KOPT-K1 (cell line): ENCODE data around the gene RAB8A.
A peak's percentile ranks its signal among the peaks of the same experiment; 100 is the strongest.
"Not testable (repeated sequence)": the region's sequence is repeated elsewhere in the genome, so short reads cannot be mapped to it uniquely, and the experiment has no call there.

Experiments
- H3K27ac ChIP-seq: fragments of 200-600 bp; sonication (generic); 2 replicates; pipeline ENCODE4 v1.5.1; 2016; ENCODE audit warnings: antibody characterized with exemption, mild to moderate bottlenecking, low read depth, low read length; ENCODE audit not compliant: poor library complexity, severe bottlenecking
- H3K36me3 ChIP-seq: fragments of 200-600 bp; sonication (generic); 2 replicates; pipeline ENCODE4 v1.5.1; 2017; ENCODE audit warnings: antibody characterized with exemption, mild to moderate bottlenecking, low read length, moderate library complexity; ENCODE audit not compliant: insufficient read depth
- H3K9me3 ChIP-seq: fragments of 200-600 bp; sonication (generic); 2 replicates; pipeline ENCODE4 v1.5.1; 2017; ENCODE audit warnings: antibody characterized with exemption, low read length, mild to moderate bottlenecking; ENCODE audit not compliant: insufficient read depth, poor library complexity, severe bottlenecking

RAB8A gene

DNA sequence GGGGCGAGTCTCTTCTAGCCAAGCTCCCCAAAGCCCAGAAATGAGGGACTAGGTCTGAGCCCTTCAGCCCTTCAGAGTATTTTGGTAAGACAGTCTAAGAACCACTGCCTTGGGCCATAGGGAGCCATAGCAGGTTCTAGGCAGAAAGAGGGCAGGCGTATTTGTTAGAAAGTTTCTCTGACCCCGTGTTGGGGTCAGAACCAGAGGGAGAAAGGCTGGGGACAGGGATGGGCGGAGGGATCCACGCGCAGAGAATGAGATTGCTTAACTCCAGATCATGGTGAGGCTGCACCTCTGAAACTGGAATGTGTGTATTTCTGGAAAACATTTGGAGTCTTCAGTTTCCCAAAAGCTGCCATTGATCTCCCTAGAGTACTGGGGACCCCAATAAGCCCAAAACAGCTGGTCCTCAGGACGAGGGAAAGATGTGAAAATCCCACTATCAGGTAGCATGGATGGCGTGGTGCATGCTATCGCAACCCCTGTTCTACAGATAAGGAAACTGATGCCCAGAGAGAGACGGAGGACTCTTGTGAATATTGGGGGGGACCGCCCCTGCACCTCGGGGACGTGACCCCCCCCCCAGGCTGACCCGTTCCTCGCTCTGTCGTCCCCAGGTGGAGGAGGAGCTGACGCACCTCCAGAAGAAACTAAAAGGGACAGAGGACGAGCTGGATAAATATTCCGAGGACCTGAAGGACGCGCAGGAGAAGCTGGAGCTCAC is 36.1 kb upstream of the RAB8A start:
- H3K9me3 ChIP-seq = no peaks in the 10 kb centered on the region
- peak overlapping the region; percentile 99 for H3K27ac ChIP-seq
- H3K36me3 ChIP-seq = peaks cover 3% of the 10 kb centered on the region; the same call in 1 of the 2 replicates

DNA sequence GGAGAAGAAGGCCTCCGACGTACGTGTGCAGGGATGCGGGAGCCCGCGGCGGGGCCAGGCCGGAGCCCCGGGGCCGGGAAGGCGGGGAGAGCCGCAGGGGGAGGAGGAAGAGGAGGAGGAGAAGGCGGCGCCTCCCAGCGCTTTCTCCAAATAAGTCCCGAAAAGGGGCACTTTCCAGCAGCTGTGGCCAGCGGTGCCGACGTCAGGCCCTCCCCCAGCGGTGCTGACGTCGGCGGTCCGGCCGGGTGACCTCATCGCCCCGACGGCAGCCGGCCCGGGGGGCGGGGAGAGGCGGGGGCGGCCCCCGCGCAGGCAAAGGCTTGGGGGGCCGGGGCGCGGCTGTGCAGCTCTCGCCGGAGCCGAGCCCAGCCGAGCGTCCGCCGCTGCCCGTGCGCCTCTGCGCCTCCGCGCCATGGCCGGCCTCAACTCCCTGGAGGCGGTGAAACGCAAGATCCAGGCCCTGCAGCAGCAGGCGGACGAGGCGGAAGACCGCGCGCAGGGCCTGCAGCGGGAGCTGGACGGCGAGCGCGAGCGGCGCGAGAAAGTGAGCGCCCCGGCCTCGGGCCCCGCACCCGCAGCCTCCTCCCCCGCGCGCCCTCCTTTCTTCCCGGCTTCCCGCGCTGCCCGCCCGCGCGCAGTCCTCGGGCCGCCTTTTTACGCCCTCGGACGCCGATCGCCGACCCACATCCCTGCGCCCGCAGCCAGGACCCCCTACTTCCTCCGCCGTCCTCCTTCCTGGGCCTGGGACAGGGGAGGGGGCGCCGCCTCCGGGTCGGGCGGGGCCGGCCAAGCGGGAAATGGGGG is 35.3 kb upstream of the RAB8A start, which contains the start of gene TPM4:
TPM4 (plus strand) TSS at position 342 of the 804 bp plus-strand sequence; CDS start at position 413, 71 bp downstream.
- H3K9me3 ChIP-seq = no peaks in the 10 kb centered on the region
- H3K27ac ChIP-seq = peak within 1 kb of the TSS; percentile 99
- H3K36me3 ChIP-seq = peaks cover 11% of the 10 kb centered on the region

DNA sequence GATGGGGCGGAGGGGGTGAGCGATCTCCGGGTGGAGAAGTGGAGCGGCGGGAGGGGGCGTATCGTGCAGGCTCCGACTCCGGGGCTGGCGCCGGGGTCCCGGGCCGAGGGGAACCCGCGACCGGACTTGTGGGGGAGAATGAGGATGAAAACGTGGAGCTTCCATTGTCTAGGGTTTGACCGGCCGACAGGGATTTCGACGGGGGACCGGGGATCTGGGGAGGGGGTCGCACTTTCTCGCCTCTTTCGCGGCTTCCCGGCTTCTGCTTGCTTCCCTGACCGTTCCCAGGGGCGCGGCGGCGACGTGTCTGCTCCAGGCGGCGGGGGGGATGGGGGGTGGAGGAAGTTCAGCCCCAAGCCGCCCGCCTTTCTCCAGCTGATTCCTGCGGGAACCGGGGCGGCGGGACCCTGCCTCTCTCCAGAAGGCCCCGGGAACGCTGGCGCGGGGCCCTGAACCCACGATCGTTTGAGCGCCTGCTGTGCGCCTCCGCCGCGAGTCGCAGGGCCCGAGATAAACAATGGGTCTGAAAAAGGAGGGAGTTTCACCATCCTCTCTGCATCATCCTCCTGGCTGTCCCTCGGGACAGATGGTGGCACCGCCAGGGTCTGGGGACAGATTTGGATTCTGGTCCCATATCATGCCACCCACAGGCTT is 34.6 kb upstream of the RAB8A start:
- Histone ChIP-seq H3K9me3 (no peaks in the 10 kb centered on the region), H3K36me3 (peaks cover 18% of the 10 kb centered on the region), H3K27ac (peak overlapping the region; percentile 99)

DNA sequence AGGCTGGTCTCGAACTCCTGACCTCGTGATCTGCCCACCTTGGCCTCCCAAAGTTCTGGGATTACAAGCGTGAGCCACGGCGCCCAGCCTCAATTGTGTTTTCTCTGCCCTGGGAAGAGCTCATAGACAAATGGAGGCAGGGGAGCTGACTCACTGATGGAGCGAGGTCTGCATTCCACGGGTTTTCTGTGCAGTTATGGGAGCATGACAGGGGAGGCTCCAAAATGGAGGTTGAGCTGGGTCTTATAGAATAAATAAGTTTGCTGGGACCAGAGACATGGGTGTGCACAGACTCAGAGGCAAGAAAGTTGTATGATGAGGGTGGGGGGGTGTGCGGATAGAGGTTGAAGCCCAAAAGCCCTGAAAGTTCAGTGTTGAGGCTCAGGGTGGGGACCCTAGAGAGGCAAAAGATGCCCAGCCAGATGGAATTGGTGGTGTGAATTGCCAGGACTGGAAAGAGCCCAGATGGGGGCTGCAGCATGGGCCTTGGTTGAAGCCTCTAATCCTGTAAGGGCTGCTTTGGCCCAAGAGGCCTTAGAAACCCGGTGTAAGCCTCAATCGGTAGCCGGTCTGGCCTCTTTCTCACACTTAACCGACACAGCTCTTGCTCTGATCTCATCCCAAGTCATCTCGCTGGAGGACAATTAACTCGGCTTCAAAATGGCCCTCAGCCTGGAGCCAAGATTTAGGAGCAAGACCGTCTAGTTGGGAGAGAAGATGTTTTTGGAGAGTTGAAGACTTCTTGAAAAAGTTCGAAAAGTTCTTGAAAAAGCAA is 33.5 kb upstream of the RAB8A start:
- peaks cover 29% of the 10 kb centered on the region for H3K36me3 ChIP-seq
- H3K27ac ChIP-seq = peak overlapping the region; percentile 99
- no peaks in the 10 kb centered on the region for H3K9me3 ChIP-seq

DNA sequence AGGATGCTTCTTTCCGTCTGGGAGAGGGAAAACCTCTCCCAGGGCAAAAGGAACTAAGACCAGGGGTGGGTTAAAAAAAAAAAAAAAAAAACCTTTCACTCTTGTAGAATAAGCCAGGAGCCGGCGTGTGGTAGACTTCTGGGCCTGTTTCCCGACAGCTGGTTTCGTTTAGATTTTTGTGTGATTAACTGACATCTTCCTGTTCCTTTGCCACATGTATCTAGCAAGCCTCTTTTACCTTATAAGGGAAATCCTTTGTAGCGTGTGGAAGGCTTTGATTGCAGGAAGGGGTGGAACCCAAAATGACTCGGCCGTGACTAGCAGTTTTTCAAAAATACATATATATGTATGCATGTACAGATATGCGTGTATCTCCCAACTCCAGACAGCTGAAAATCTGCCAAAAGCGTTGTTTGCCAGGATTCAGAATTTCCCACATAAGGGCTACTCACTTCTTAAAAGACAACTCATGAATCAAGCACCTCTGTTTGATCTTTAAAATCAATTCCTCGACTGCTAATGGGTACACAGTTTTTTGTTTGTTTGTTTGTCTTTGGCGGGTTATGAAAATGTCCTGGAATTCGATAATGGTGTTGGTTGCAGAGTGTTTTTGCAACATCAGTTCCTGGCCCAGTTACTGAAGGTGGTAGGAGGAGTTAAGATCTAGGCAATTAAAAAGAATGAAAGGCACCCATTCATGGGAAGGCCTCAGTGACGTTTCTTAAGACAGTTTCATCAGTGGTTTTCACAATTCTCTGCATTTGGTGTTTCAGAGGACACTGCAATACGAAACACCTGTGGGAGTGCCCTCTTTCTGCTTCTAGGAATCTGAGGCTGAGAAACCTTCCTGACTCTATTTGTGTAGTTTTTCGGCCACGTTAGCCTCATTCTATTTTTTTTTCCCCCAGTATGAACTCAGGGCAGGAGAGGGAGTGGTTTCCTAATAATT is 32.7 kb upstream of the RAB8A start:
- Histone ChIP-seq H3K27ac (peak overlapping the region; percentile 99), H3K9me3 (no peaks in the 10 kb centered on the region), H3K36me3 (peaks cover 37% of the 10 kb centered on the region)

DNA sequence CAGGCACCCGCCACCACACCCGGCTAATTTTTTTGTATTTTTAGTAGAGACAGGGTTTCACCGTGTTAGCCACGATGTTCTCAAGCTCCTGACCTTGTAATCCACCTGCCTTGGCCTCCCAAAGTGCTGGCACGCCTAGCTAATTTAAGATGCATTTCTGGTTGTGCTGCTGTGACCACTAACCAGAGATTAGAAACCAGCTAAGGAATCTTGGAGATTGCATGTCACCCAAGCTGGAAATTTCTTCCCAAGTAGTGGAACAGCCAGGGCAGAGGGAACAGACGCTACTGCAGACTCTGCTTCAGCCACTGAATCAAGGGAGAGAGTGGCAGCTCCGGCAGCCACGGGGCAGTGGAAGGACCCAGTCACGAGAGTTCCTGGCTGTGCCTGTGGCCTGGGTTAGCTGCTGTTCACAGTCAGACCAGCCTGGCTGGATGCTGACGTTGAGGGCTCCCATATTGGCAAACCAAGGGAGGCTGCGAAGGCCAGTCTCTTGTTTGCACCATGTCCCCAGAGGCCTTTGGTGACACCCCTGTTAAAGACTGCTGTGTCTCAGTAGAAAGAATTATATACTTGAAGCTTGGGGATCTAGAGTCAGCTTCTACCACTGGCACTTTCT is 27.5 kb upstream of the RAB8A start:
- Histone ChIP-seq H3K9me3 (no peaks in the 10 kb centered on the region), H3K36me3 (peaks cover 88% of the 10 kb centered on the region), H3K27ac (peak overlapping the region; percentile 86)

DNA sequence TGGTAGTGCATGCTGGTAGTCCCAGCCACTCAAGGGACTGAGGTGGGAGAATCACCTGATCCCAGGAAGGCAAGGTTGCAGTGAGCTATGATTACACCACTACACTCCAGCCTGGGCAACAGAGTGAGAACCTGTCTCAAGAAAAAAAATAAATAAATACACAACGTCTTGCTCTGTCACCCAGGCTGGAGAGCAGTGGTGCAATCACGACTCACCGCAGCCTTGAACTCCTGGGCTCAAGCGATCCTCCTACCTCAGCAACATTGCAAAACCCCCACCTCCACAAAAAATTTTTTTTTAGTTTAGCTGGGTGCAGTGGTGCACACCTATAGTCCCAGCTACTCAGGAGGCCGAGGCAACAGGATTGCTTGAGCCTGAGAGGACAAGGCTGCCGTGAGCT is 26.6 kb upstream of the RAB8A start:
- Histone ChIP-seq H3K36me3 (peaks cover 97% of the 10 kb centered on the region), H3K27ac (peak overlapping the region; percentile 86), H3K9me3 (no peaks in the 10 kb centered on the region)

DNA sequence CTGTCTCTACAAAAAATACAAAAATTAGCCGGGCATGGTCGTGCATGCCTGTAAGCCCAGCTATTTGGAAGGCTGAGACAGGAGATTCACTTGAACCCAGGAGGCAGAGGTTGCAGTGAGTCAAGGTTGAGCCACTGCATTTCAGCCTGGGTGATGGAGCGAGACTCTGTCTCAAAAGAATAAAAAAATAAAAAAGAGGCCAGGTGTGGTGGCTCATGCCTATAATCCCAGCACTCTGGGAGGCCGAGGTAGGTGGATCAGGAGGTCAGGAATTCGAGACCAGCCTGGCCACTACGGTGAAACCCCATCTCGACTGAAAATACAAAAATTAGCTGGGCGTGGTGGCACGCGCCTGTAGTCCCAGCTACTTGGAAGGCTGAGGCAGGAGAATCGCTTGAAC is 24.3 kb upstream of the RAB8A start:
- H3K27ac ChIP-seq = peak overlapping the region; percentile 86
- not testable (repeated sequence) for H3K9me3 ChIP-seq
- peaks cover 99% of the 10 kb centered on the region for H3K36me3 ChIP-seq

DNA sequence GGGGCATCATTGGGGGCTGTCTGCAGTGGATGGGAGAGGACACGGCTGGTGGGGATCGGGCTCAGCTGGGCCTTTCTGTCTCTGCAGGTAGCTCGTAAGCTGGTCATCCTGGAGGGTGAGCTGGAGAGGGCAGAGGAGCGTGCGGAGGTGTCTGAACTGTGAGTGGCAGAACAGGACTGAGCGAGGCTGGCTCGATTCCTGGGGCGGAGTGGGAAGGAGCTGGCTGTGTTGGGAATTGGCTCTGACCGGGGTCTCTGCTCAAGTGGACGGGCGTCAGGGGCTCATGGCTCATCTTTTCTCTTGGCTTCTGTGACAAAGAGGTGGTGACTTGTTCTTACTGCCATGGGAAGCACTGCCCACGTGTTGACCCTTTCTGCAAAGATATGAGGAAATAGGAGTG is 23.7 kb upstream of the RAB8A start:
- peak overlapping the region; percentile 86 for H3K27ac ChIP-seq
- peaks cover 99% of the 10 kb centered on the region for H3K36me3 ChIP-seq
- no peaks in the 10 kb centered on the region for H3K9me3 ChIP-seq

DNA sequence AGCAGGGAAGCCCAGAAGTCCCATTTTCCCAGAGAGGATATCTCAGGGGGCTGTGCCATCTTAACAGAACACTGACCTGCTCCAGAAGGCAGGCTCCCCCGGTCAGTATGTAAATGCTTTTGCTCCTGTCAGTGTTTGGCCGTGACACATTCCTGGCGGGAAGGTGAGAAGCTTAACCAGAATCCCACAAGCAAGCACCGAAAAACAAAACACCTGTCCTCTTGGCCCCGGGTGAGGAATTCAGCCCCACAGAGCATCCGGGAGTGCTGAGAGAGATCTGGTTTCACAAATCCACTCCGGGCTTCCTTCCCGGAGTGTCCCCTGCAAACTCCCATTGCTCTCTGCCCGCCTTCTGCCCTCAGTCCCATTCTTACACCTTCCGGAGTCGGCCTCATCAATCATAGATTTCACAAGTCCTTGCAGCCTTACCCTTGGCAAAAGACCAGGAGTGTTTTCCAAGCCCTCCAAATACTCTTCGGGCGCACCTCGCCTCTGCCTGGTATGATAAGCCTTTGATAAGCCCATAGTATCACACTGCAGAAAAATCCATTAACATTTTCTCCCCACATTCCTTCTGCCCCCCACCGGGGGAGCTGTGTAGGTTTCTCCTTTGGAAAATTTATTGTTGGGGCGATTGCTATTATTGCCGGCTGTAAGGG is 23.2 kb upstream of the RAB8A start:
- no peaks in the 10 kb centered on the region for H3K9me3 ChIP-seq

DNA sequence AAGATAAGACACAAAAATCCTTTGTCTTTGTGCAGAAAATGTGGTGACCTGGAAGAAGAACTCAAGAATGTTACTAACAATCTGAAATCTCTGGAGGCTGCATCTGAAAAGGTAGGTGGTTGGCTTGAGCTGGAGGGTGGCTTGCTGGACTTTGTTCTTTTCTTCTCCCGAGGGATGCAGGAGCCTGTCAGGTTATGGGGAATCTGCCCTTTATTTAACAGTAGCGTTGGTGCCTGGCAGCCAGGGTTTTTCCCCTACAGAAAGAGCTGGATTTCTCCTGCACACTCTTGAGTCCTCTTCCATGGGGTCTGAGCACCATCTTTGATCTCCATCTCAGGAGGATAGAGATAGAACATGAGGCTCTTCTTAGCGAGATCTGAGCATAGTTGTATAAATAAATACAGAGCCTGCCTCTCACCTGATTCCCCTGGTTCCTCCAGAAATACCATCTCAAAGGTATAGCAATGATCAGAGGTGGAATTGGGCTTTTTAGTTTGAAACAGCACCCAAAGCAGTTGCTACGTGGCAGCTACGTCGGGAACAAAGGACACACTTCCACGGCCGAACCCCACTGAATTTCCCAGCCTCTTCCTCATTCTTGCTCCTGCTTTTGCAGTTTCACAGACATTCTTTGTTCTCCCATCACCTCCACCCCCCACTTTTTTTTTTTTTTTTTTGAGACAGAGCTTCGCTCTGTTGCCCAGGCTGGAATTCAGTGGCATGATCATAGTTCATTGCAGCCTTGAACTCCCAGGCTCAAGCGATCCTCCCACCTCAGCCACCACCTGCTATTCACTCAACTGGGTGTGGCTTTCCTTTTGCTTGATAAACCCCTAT is 22.5 kb upstream of the RAB8A start:
- no peaks in the 10 kb centered on the region for H3K9me3 ChIP-seq
- peak overlapping the region; percentile 9 for H3K27ac ChIP-seq
- H3K36me3 ChIP-seq = peaks cover 98% of the 10 kb centered on the region

More for the DNA sequence above, 23.2 kb upstream of the RAB8A start:
- Histone ChIP-seq H3K36me3 (peaks cover 99% of the 10 kb centered on the region), H3K27ac (peak overlapping the region; percentile 86)
